Fibroblast of skin of back (primary cell): ENCODE data around the gene CEBPA.
A peak's percentile ranks its signal among the peaks of the same experiment; 100 is the strongest.
"Not testable (repeated sequence)": the region's sequence is repeated elsewhere in the genome, so short reads cannot be mapped to it uniquely, and the experiment has no call there.

Experiments
- DNase-seq: peaks from one replicate; pipeline ENCODE4 v3.0.0-alpha.2; 2013

Gene CEBPA

DNA sequence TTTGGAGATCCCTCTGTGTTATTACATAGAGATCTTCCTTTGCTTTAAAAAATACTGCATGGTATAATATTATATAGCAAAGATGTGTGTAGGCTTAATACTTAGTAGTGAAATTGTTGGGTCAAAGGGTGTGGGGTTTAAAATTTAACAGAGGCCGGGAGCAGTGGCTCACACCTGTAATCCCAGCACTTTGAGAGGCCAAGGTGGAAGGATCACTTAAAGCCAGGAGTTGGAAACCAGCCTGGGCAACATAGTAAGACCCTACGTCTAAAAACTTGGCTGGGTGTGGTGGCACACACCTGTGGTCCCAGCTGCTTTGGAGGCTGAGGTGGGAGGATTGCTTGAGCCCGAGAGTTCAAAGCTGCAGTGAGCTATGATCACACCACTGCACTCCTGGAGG lies 22.3 kb upstream of the CEBPA start:
- no peak for DNase-seq

DNA sequence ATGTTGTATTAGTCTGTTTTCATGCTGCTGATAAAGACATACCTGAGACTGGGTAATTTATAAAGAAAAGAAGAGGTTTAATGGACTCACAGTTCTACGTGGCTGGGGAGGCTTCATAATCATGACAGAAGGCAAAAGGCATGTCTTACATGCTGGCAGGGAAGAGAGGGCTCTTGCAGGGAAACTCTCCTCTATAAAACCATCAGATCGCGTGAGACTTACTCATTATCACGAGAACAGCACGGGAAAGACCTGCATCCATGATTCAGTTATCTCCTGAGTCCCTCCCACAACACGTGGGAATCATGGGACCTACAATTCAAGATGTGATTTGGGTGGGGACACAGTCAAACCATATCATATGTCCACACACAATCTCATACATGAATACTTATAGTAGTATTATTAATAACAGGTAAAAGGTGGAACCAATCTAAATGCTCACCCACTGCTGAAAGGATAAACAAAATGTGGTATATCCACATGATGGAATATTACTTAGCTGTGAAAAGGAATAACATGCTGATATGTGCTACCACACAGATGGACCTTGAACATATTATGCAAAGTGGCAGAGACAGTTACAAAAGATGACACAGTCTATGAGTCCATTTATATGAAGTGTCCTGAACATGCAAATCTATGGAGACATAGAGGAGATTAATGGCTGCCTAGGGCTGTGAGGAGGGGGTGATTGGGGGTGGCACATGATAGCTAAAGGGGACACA lies 20.9 kb upstream of the CEBPA start:
- no peak for DNase-seq

DNA sequence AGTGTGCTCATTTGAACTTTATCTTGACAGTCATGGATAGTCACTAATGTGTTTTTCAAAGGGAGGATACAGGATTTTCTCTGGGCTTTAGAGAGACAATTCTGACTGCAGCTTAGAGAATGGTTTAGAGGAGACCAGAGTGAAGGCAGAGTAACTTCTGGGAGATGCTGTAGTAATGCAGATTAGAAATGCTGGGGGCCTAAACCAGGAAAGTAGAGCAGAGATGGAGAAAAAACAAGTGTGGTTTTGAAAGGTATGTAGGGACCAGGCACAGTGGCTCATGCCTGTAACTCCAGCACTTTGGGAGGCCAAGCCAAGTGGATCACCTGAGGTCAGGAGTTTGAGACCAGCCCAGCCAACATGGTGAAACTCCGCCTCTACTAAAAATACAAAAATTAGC lies 18.3 kb upstream of the CEBPA start:
- no peak for DNase-seq

DNA sequence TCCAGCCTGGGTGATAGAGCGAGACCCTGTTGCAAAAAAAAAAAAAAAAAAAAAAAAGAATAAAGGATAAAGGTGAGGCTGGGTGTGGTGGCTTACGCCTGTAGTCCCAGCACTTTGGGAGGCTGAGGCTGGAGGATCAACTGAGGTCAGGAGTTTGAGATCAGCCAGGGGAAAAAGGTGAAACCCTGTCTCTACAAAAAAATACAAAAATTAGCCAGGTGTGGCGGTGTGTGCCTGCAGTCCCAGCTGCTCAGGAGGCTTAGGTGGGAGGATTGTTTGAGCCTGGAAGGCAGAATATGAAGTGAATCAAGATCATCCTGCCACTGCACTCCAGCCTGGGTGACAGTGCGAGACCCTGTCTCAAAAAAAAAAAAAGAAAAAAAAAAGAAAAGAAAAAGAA lies 15.7 kb upstream of the CEBPA start:
- not testable (repeated sequence) for DNase-seq

DNA sequence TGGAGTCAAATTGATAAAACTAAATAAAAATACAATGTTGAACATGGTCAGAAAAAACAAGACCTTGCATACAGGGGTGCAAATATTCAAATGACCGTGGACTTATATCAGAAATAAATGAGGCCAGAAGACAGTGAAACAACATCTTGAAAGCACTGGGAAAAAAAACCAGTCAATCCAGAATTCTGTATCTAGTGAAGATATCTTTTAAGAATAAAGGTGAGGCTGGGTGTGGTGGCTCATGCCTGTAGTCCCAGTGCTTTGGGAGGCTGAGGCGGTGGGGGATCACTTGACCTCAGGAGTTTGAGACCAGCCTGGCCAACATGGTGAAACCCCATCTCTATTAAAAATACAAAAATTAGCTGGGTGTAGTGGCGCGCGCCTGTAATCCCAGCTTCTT lies 15.2 kb upstream of the CEBPA start:
- DNase-seq: no peak

DNA sequence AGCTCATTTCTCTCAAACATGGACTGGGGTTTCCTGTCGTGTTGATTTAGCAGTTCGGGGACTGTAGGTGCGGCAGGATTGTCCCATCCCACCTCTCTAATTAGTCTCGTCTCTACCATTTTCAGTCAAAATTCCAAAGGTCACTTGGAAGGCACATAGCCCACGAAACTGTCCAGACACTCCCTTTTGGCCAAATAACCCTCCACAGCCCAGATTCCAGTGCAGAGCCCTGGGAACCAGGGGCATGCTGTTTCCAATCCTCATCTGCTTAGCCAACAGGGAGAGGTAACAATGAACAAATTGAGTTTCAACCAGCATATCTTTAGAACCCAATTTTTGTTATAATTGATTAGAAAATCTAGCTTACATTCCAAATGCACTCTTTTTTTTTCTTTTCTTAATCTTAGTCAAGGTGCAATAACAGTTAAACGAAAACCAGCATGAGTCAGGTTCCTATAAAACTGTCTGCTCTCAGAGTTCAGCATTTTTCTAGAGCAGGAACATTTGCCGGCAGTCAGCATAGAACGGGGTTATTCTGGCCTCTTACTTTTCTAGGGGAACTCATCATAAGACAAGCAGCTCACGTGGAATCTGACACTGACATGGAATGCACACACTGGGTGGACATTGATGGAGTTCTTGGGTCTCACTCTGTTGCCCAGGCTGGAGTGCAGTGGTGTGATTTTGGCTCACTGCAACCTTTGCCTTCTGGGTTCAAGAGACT lies 14.4 kb upstream of the CEBPA start:
- no peak for DNase-seq

DNA sequence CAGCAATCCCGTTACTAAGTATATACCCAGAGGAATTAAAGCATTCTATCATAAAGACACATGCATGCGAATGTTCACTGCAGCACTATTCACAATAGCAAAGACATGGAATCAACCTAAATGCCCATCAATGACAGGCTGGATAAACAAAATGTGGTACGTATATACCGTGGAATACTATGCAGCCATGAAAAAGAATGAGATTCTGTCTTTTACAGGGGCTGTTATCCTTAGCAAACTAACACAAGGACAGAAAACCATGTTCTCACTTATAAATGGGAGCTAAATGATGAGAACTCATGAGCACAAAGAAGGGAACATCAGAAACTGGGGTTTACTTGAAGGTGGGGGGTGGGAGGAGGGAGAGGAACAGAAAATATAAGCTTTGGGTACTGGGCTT lies 10.5 kb upstream of the CEBPA start:
- not testable (repeated sequence) for DNase-seq

DNA sequence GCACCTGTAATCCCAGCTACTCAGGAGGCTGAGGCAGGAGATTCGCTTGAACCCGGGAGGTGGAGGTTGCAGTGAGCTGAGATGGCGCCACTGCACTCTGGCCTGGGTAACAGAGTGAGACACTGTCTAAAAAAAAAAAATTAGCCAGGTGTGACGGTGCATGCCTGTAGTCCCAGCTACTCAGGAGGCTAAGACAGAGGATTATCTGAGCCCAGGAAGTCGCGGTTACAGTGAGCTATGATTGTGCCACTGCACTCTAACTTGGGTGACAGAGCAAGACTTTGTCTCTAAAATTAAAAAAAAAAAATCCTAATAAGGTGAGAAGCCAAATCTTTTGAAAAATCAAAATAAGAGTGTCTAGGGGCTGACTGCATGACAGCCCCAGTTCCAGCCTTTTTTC lies 9.7 kb upstream of the CEBPA start:
- no peak for DNase-seq

DNA sequence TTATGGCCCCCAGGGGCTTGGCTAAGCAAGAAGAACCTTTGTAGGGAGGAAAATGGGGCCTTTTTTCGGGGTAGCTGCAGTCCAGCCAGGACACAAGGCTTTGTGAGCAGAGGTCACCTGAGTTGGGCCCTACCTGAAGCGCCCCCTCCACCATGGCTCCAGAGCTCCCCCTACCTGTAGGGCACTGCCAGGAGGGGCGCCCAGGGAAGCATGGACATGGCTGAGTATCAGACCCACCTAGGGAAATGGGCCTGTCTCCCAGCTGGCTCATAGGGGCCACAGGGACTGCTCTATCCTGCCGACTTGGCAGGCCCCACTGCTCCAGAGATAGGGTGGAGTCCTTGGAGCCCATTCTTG lies 9.0 kb upstream of the CEBPA start:
- no peak for DNase-seq

DNA sequence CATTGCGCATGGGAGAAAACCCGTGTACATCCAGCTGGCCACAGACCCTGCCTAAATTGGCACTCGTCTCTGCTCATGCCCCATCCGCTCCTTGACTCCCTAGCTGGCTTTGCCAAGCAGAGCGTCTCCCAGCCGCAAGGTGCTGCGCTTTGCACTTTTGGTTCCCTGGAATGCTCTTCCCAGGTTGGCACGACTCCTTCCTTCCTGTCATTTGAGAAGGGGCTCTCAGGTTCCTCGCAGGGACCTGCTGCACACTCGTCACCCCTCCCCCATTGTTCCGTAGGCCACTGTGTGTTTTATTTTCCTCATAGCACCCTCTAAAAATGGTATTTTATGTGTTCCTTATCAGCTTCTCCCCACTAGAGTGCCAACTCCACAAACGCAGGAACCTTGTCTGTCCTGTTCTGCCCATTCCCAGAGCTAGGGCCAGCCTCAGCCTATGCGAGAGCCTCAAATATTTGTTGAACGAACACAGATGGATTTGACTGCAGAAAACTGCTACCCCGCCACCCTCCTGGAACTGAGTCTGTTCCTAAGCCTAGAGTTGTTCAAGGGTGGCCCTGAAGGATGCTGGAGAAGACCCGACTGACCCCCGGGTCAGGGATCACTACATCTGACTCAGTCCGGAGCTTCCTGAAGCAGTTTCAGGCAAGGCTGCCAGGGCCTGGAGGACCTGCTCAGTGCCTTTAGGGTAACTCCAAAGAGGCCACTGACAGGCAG lies 8.4 kb upstream of the CEBPA start:
- no peak for DNase-seq

DNA sequence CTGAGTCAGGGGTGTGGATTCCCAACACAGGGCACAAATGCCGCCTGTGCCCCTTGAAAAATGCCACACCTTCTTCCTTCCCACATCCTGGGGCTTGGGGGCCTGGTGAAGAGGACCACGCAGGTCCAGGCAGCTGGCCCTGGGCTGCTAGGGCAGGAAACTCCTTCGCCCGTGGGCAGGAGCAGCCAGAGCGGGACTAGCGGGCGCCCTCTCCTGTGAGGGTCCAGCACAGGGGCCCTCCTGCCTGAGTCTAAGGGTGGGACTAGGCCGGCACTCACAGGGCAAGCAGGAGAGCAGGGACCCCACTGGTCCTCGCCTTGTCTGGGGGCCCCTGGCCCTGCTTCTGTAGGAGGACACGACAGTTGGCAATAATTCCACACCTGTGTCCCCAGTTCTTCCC lies 7.5 kb upstream of the CEBPA start:
- no peak for DNase-seq

DNA sequence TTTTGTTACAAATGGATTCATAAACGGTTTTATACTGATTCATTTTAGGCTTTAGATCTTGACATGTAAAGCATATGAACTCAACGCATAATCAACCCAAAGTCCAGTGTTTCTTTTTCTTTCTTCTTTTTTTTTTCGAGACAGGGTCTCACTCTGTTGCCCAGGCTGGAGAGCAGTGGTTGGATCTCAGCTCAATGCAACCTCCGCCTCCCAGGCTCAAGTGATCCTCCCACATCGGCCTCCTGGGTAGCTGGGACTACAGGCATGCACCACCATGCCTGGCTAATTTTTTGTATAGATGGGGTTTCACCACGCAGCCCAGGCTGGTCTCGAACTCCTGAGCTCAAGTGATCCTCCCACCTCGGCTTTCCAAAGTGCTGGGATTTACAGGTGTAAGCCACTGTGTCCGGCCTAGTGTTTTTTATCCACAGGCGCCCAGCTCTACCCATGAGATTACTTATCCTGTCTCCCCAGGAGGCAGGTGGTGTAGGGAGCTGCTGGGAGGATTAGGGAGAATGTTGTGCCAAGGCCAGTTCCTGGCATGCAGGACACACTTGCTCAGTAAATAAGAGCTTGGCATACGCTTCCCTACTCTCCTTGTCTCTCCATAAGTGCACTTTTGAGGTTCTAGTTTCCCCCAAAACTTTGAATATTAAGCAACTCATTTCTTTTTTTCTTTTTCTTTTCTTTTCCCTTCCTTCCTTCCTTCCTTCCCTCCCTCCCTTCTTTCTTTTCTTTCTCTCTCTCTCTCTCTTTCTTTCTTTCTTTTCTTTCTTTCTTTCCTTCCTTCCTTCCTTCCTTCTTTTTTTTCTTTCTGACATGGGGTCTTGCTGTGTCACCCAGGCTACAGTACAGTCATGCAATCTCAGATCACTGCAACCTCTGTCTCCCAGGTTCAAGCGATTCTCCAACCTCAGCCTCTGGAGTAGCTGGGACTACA lies 4.8 kb upstream of the CEBPA start:
- DNase-seq: no peak

DNA sequence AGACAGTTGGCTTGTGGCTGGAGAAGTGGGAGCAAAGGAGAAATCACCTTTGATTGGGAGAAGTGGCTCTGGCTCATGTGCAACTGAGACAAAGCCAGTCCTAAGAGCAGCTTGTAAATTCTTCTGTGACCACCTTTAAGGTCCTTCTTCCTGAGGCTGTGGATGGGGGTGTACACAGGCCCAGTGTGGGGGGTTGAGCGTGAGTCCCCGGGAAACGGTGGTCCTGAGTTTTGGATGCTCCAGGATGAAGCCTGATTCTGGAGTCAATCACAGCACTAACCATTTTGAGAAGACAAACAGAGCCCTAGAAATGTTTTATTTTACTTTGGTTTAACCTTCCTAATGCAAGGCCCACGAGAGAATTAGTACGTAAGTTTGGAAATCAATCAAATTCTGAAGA lies 3.9 kb upstream of the CEBPA start:
- DNase-seq: no peak

DNA sequence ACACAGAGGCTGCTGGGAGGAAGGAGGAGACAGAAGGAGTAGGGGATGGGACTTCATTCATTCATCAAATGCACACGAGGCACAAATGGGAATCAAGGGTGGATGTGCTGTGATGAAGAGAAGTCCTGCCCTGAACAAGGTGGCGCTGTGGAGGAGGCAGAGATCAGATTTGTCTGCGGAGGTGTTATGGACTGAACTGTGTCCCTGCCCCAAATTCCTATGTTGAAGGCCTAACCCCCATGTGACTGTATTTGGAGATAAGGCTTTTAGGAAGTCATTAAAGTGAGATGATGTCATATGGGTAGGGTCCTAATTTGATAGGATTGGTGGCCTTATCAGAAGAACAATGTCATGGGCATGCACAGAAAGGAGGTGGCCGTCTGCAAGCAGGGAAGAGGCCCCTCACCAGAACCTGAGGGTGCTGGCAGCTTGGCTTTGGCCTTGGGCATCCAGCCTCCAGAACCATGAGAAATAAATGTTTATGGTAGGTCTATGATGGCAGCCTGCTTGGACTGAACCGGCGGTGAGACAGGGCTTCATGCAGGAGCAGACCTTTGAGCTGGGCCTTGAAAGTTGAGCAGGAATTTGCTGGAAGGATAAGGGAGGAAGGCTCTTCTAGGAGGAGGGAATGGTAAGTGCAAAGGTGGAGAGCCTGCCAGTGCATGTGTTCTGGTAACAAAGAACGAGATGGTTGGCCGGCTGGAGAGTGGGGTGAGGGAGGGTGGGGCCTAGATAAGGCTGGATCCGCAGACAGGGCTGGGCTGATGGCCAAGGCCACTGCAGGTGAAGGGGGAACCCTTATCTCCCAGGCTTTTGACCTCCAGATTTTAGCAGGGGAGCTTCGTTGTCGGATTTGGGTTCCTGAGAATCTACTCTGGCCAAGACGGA lies 2.7 kb upstream of the CEBPA start:
- DNase-seq: no peak

DNA sequence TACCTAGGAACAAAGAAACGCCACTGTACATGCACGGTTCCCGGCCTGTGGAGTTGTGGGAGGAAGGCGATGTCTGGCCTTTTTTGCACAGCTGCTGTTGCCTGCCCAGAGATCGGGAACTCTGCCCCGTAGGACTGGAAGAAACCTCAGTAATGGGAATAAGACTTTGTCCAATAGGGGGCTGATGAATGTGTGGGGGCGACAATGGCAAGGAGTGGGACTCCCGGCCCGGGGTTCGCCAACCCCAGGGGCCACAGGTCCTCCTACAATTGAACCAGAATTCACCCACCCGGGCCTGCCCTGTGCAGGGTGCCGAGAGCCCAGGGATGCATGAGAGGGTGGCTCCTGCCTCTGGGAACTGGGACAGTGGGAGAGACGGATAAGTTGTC lies 2.0 kb upstream of the CEBPA start:
- no peak for DNase-seq

DNA sequence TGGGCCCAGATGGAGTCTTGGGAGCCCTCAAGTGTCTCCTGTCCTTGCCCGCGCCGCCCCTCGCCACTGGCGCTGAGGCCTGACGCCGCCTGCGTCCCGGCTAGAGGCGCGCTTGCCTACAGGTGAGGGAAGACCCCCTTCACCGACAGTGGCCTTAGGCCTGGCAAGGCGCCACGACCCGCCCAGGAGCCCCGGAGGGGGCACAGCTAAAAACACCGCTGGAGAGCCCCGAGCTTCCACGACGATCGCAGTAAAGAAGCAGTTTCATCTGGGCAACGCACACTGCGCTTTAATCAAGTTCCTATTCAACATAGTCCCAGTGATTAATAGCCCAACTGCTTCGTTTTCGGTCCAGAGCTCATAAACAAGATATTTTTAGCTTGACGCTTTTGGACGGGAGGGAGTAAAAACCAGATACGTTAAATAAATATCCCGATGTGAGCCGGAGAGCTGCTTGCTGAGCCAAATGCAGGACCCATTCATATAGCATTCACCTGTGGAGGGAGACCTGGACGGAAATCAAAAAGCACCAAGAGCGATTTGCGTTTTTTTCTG lies 1.5 kb upstream of the CEBPA start:
- no peak for DNase-seq

DNA sequence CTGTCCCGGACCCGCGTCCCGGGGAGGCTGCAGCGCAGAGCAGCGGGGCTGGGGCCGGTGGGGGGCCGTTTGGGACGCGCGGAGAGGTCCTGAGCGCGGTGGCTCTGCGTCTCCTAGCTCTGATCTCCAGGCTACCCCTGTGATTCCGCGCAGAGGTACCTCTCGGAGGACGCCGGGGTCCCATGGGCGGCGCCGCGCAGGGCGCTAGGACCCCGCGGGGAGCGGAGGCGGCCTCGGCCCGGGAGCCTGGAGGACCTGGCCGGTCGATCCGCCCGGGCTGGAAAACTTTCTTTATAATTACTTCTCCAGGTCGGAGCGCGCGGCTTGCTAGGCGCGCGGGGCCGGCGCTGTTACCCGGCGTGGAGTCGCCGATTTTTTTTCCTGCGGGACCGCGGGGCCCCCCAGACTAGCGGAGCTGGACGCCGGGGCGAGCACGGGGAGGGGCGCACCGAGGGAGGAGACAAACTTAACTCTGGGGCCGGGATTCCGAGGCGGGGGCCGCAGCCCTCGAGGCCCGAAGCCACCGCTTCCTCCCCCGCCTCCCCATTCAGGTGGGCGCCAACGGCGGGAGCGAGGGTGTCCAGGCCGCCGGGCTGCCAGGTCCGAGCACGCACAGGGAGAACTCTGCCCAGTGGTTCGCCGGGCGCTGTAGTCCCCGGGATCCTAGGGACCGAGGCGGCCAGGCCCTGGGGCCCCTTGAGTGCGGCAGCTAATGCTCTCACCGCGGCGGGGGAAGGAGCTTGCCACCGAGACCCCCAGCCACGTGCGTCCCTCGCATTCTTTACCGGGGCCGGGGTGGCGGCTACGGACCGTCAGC lies 848 bp upstream of the CEBPA start:
- DNase-seq: peak; percentile 57

DNA sequence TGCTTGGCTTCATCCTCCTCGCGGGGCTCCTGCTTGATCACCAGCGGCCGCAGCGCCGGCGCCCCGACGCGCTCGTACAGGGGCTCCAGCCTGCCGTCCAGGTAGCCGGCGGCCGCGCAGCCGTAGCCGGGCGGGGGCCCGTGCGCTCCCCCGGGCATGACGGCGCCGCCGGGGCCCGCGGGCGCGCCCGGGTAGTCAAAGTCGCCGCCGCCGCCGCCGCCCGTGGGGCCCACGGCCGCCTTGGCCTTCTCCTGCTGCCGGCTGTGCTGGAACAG lies 497 bp downstream of the CEBPA start:
- no peak for DNase-seq

DNA sequence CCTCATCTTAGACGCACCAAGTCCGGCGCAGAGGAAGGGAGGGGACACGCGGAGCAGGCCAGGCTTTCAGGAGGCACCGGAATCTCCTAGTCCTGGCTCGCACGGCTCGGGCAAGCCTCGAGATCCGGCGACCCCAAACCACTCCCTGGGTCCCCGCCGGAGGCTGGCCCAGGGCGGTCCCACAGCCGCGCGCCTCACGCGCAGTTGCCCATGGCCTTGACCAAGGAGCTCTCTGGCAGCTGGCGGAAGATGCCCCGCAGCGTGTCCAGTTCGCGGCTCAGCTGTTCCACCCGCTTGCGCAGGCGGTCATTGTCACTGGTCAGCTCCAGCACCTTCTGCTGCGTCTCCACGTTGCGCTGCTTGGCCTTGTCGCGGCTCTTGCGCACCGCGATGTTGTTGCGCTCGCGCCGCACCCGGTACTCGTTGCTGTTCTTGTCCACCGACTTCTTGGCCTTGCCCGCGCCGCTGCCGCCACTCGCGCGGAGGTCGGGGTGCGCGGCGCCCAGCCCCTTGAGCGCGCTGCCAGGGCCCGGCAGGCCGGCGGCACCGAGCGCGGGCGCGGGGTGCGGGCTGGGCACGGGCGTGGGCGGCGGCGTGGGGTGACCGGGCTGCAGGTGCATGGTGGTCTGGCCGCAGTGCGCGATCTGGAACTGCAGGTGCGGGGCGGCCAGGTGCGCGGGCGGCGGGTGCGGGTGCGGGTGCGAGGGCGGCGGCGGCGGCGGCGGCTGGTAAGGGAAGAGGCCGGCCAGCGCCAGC lies 1.0 kb downstream of the CEBPA start:
- no peak for DNase-seq

DNA sequence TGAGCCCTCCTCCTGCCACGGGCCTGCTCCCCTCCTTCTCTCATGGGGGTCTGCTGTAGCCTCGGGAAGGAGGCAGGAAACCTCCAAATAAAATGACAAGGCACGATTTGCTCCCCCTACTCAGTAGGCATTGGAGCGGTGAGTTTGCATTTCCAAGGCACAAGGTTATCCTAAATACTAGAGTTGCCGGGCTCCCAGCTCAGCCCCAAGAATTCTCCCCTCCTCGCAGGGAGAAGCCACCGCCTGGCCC lies 1.5 kb downstream of the CEBPA start:
- DNase-seq: no peak
